ENCODE measurements around the gene PRLR.

PRLR gene

GRCh38 chr5:35160486-35161116, 69.7 kb downstream of the PRLR start:
- DNase-seq (ENCODE audit: low spot score) = no peak

GRCh38 chr5:35159370-35159742, 70.9 kb downstream of the PRLR start:
- no peak for DNase-seq (ENCODE audit: low spot score)

GRCh38 chr5:35158622-35159369, 71.5 kb downstream of the PRLR start:
- no peak for DNase-seq (ENCODE audit: low spot score)

GRCh38 chr5:35158204-35158603, 72.1 kb downstream of the PRLR start:
- DNase-seq (ENCODE audit: low spot score) = no peak

- no peak for DNase-seq (ENCODE audit: low spot score)
These were observed 76.8 kb downstream of the PRLR start for GRCh38 chr5:35153375-35153932.

- DNase-seq (ENCODE audit: low spot score) = no peak
These were observed 77.6 kb downstream of the PRLR start for GRCh38 chr5:35152733-35153132.

GRCh38 chr5:35151146-35151920, 79.0 kb downstream of the PRLR start:
- no peak for DNase-seq (ENCODE audit: low spot score)

GRCh38 chr5:35149041-35149440, 81.2 kb downstream of the PRLR start:
- no peak for DNase-seq (ENCODE audit: low spot score)

- no peak for DNase-seq (ENCODE audit: low spot score)
These were observed 83.9 kb downstream of the PRLR start for GRCh38 chr5:35146406-35146805.

- DNase-seq (ENCODE audit: low spot score) = no peak
These were observed 84.5 kb downstream of the PRLR start for GRCh38 chr5:35145691-35146317.

GRCh38 chr5:35145012-35145411, 85.3 kb downstream of the PRLR start:
- DNase-seq (ENCODE audit: low spot score) = no peak

GRCh38 chr5:35143841-35144240, 86.4 kb downstream of the PRLR start:
- DNase-seq (ENCODE audit: low spot score) = peak; percentile 26

GRCh38 chr5:35141739-35142138, 88.5 kb downstream of the PRLR start:
- no peak for DNase-seq (ENCODE audit: low spot score)

GRCh38 chr5:35138232-35138631, 92.1 kb downstream of the PRLR start:
- peak; percentile 65 for DNase-seq (ENCODE audit: low spot score)

- peak; percentile 84 for DNase-seq (ENCODE audit: low spot score)
These were observed 93.9 kb downstream of the PRLR start for GRCh38 chr5:35136386-35136785.

- no peak for DNase-seq (ENCODE audit: low spot score)
These were observed 95.0 kb downstream of the PRLR start for GRCh38 chr5:35135239-35135700.

GRCh38 chr5:35134278-35135030, 95.8 kb downstream of the PRLR start:
- DNase-seq (ENCODE audit: low spot score) = no peak

GRCh38 chr5:35133186-35133585, 97.1 kb downstream of the PRLR start:
- no peak for DNase-seq (ENCODE audit: low spot score)

GRCh38 chr5:35131723-35132122, 98.6 kb downstream of the PRLR start:
- DNase-seq (ENCODE audit: low spot score) = peak; percentile 29

GRCh38 chr5:35129921-35130485, 100.3 kb downstream of the PRLR start:
- DNase-seq (ENCODE audit: low spot score) = no peak

GRCh38 chr5:35129276-35129675, 101.0 kb downstream of the PRLR start:
- peak; percentile 66 for DNase-seq (ENCODE audit: low spot score)
